GM23338 (cell line): ENCODE data around the gene ANKRD50. TPM values are rescaled to one million over a fixed set of nuclear protein-coding genes. Genes with fewer than 3 reads are reported as not detected.

ENCODE experiments used
- ATAC-seq: fragments of 200-7000 bp; cut with Tn5 transposase; 3 replicates; pipeline ENCODE4 v1.9.1; 2020
- DNase-seq: peaks from one replicate; pipeline ENCODE4 v3.0.0-alpha.2; 2015; ENCODE audit warnings: low spot score
- H2AFZ ChIP-seq: fragments of 200-600 bp; sonication (generic); 2 replicates; pipeline ENCODE4 v1.8.0; 2016; ENCODE audit warnings: antibody characterized with exemption, mild to moderate bottlenecking, moderate library complexity
- H3F3A ChIP-seq: fragments of 200-600 bp; sonication (generic); replicated peaks from 2 replicates; pipeline ENCODE4 v1.8.0; 2017; ENCODE audit warnings: antibody characterized with exemption, mixed run types, low read depth
- H3K27ac ChIP-seq: fragments of 200-600 bp; sonication (generic); 2 replicates; pipeline ENCODE4 v1.6.1; 2016; ENCODE audit warnings: low read depth
- H3K27me3 ChIP-seq: fragments of 200-600 bp; sonication (generic); 2 replicates; pipeline ENCODE4 v1.8.0; 2016; ENCODE audit warnings: mild to moderate bottlenecking, mixed run types, moderate library complexity; ENCODE audit not compliant: insufficient read depth
- H3K36me3 ChIP-seq: fragments of 200-600 bp; sonication (generic); 2 replicates; pipeline ENCODE4 v1.8.0; 2016; ENCODE audit warnings: mild to moderate bottlenecking; ENCODE audit not compliant: insufficient read depth
- H3K4me1 ChIP-seq: fragments of 200-600 bp; sonication (generic); 2 replicates; pipeline ENCODE4 v1.8.0; 2016; ENCODE audit warnings: mild to moderate bottlenecking, moderate library complexity; ENCODE audit not compliant: insufficient read depth
- H3K4me2 ChIP-seq: fragments of 200-600 bp; sonication (generic); 2 replicates; pipeline ENCODE4 v1.7.1; 2017; ENCODE audit warnings: mixed run types
- H3K4me3 ChIP-seq: fragments of 200-600 bp; sonication (generic); 2 replicates; pipeline ENCODE4 v1.6.1; 2016; ENCODE audit warnings: mixed run types
- H3K79me2 ChIP-seq: fragments of 200-600 bp; sonication (generic); replicated peaks from 2 replicates; pipeline ENCODE4 v1.8.0; 2017; ENCODE audit warnings: mild to moderate bottlenecking; ENCODE audit not compliant: insufficient read depth
- H3K9me2 ChIP-seq: fragments of 200-600 bp; sonication (generic); 2 replicates; pipeline ENCODE4 v1.8.0; 2017; ENCODE audit not compliant: insufficient read depth
- H4K20me1 ChIP-seq: fragments of 200-600 bp; sonication (generic); replicated peaks from 2 replicates; pipeline ENCODE4 v1.8.0; 2017; ENCODE audit warnings: mild to moderate bottlenecking; ENCODE audit not compliant: insufficient read depth
- H3K27ac Mint-ChIP-seq: 2 replicates; pipeline ENCODE4 v1.8.0; 2020; ENCODE audit warnings: inconsistent platforms, mild to moderate bottlenecking, moderate library complexity, mixed read lengths
- H3K27me3 Mint-ChIP-seq: 3 replicates; pipeline ENCODE4 v1.8.0; 2022; ENCODE audit warnings: low read depth, mild to moderate bottlenecking, moderate library complexity, mixed read lengths, inconsistent platforms; ENCODE audit not compliant: insufficient read depth, poor library complexity
- H3K36me3 Mint-ChIP-seq: 3 replicates; pipeline ENCODE4 v1.8.0; 2021; ENCODE audit warnings: low read depth, mild to moderate bottlenecking, inconsistent platforms, moderate library complexity, mixed read lengths
- H3K4me1 Mint-ChIP-seq: 3 replicates; pipeline ENCODE4 v1.8.0; 2020; ENCODE audit warnings: mild to moderate bottlenecking, inconsistent platforms, mixed read lengths
- H3K4me3 Mint-ChIP-seq: 3 replicates; pipeline ENCODE4 v1.8.0; 2021; ENCODE audit warnings: moderate library complexity, mild to moderate bottlenecking, inconsistent platforms, mixed read lengths
- H3K9me3 Mint-ChIP-seq: 3 replicates; pipeline ENCODE4 v1.8.0; 2020; ENCODE audit warnings: moderate library complexity, mild to moderate bottlenecking, inconsistent platforms, mixed read lengths
- CTCF ChIP-seq, 2 experiments: fragments of 200-600 bp in 1 of 2; sonication (generic) in 1 of 2; conservative IDR thresholded peaks; 2 replicates each; pipeline versions ENCODE4 v1.5.1 to v1.6.1; 2016 to 2017; ENCODE audit warnings: antibody characterized with exemption in 2 of 2, low read depth in 2 of 2, mild to moderate bottlenecking in 2 of 2, moderate library complexity in 1 of 2
- ETS1 ChIP-seq: IDR thresholded peaks from 2 replicates; pipeline ENCODE4 v1.6.1; 2016; ENCODE audit warnings: antibody characterized with exemption
- EZH2 ChIP-seq: fragments of 200-600 bp; sonication (generic); IDR thresholded peaks from one replicate; pipeline ENCODE4 v1.8.0; 2017; ENCODE audit warnings: antibody characterized with exemption, mild to moderate bottlenecking, low read depth; ENCODE audit not compliant: unreplicated experiment
- EZH2phosphoT487 ChIP-seq: fragments of 200-600 bp; sonication (generic); IDR thresholded peaks from one replicate; pipeline ENCODE4 v1.8.1; 2018; ENCODE audit warnings: antibody characterized with exemption; ENCODE audit not compliant: unreplicated experiment
- JUNB ChIP-seq: IDR thresholded peaks from one replicate; pipeline ENCODE4 v1.6.1; 2016; ENCODE audit warnings: antibody characterized with exemption; ENCODE audit not compliant: unreplicated experiment
- NANOG ChIP-seq: IDR thresholded peaks from 2 replicates; pipeline ENCODE4 v1.6.1; 2016; ENCODE audit warnings: antibody characterized with exemption, borderline replicate concordance
- POLR2AphosphoS5 ChIP-seq: IDR thresholded peaks from 2 replicates; pipeline ENCODE4 v1.6.1; 2016; ENCODE audit warnings: antibody characterized with exemption, low read depth
- REST ChIP-seq: IDR thresholded peaks from one replicate; pipeline ENCODE4 v1.6.1; 2018; ENCODE audit warnings: antibody characterized with exemption; ENCODE audit not compliant: unreplicated experiment
- ZNF114 ChIP-seq: fragments of 250-450 bp; sonication (Bioruptor Pico); IDR thresholded peaks from 2 replicates; pipeline ENCODE4 v1.5.0; 2020; ENCODE audit warnings: mild to moderate bottlenecking, moderate library complexity
- ZNF331 ChIP-seq: fragments of 250-450 bp; sonication (Bioruptor Pico); IDR thresholded peaks from 2 replicates; pipeline ENCODE4 v1.5.0; 2020; ENCODE audit warnings: low read depth, mild to moderate bottlenecking, moderate library complexity
- ZNF462 ChIP-seq: fragments of 250-450 bp; sonication (Bioruptor Pico); IDR thresholded peaks from 2 replicates; pipeline ENCODE4 v1.5.0; 2020; ENCODE audit warnings: mild to moderate bottlenecking, moderate library complexity
- polyA plus RNA-seq: library from polyadenylated mRNA; unstranded; fragments of >200 nt; fragmentation: Nextera tagmentation; extraction: Ambion mirVana; gene quantifications from 2 replicates; pipeline ENCODE4 v1.2.1, GENCODE V29; 2016
- total RNA-seq: library from RNA; depleted of rRNA; stranded (reverse); fragments of >200 nt; shearing (Covaris generic); gene quantifications from 2 replicates; pipeline ENCODE4 v1.2.3, GENCODE V29; 2014

ANKRD50 gene
- total and polyA plus RNA-seq, 2 experiments from 2014 or later, result 5.9 to 27.6 TPM

GRCh38 chr4:124666496-124666895, 46.0 kb downstream of the ANKRD50 start:
- no peak for ATAC-seq

More at GRCh38 chr4:124666496-124666895, 46.0 kb downstream of the ANKRD50 start:
- no peak overlapping the region for H3K27ac ChIP-seq
- no peaks in the 10 kb centered on the region for H3K9me2 ChIP-seq
- H3K4me2 ChIP-seq, result no peak overlapping the region
- no peaks in the 10 kb centered on the region for H3K27me3 Mint-ChIP-seq
- no peaks in the 10 kb centered on the region for H3K9me3 Mint-ChIP-seq
- no peak overlapping the region for H3K4me3 Mint-ChIP-seq
- H3K36me3 Mint-ChIP-seq, result peaks cover 35% of the 10 kb centered on the region
- H3K4me1 Mint-ChIP-seq, result no peaks in the 10 kb centered on the region
- H3K36me3 ChIP-seq, result peaks cover 4% of the 10 kb centered on the region
- peaks cover 4% of the 10 kb centered on the region; the same call in 1 of the 2 replicates for H3K79me2 ChIP-seq
- H3F3A ChIP-seq, result no peaks in the 10 kb centered on the region
- no peaks in the 10 kb centered on the region for H4K20me1 ChIP-seq
- TF ChIP-seq POLR2AphosphoS5, result no peak
- TF ChIP-seq JUNB, result no peak
- no peak for TF ChIP-seq ZNF331 (CRISPR knock-in tag)
- no peak for TF ChIP-seq EZH2
- no peak for TF ChIP-seq ZNF462 (CRISPR knock-in tag)
- TF ChIP-seq ETS1, result no peak
- no peak for TF ChIP-seq ZNF114 (CRISPR knock-in tag)
- TF ChIP-seq CTCF (conservative IDR thresholded peaks at IDR 0.05; ENCODE audit: low read depth in 2 of 2), result no peak
- no peak for TF ChIP-seq EZH2phosphoT487
- TF ChIP-seq NANOG, result no peak
- TF ChIP-seq REST, result no peak
- no peak overlapping the region for H2AFZ ChIP-seq
- H3K27ac Mint-ChIP-seq, result no peak overlapping the region
- H3K27me3 ChIP-seq, result no peaks in the 10 kb centered on the region
- H3K4me3 ChIP-seq, result no peak overlapping the region
- no peak for DNase-seq
- no peaks in the 10 kb centered on the region for H3K4me1 ChIP-seq
